Body of pancreas (tissue), 4 donors: ENCODE data around the gene MTMR3.

ENCODE experiments used
- CTCF ChIP-seq, 7 experiments: fragments of 450-650 bp in 4 of 7; fragments of 200-600 bp in 3 of 7; sonication (generic) in 3 of 7; IDR thresholded peaks; one replicate each; pipeline ENCODE4 v1.5.1; 2016 to 2019; ENCODE audit warnings: antibody characterized with exemption in 7 of 7
- POLR2A ChIP-seq, 3 donors: fragments of 450-650 bp; IDR thresholded peaks; one replicate each; pipeline ENCODE4 v1.6.1; 2016; ENCODE audit warnings: antibody characterized with exemption in 3 of 3, mild to moderate bottlenecking in 2 of 3

- TF ChIP-seq CTCF (IDR thresholded peaks at IDR 0.05) (no peak), POLR2A (IDR thresholded peaks at IDR 0.05) (no peak)
These were observed 75.2 kb downstream of the MTMR3 start for GRCh38 chr22:29958170-29958569.
